B cell (primary cell): ENCODE data around the gene TRPV5. TPM values are rescaled to one million over a fixed set of nuclear protein-coding genes. Genes with fewer than 3 reads are reported as not detected.

Experiments
- ATAC-seq: fragments of 200-7000 bp; cut with Tn5 transposase; one replicate; pipeline ENCODE4 v1.10.0; 2021; ENCODE audit warnings: low read depth, mild to moderate bottlenecking, moderate number of reproducible peaks, moderate library complexity
- CTCF ChIA-PET: fragments of 350-600 bp; sonication (Branson Sonifier 250); formaldehyde crosslinking; loops from one replicate; lab custom pipeline; 2021; ENCODE audit warnings: antibody characterized with exemption, inconsistent platforms; lab: Charles Lee
- POLR2A ChIA-PET: fragments of 350-600 bp; sonication (Branson Sonifier 250); formaldehyde crosslinking; loops from one replicate; lab custom pipeline; 2021; ENCODE audit warnings: antibody characterized with exemption; lab: Charles Lee
- DNase-seq: peaks from one replicate; pipeline ENCODE4 v3.0.0; 2013
- H2AFZ ChIP-seq: 2 replicates; pipeline ENCODE4 v1.6.1; 2012; ENCODE audit warnings: mild to moderate bottlenecking, low read depth, low read length; ENCODE audit not compliant: insufficient read depth, poor library complexity, severe bottlenecking
- H3K27ac ChIP-seq, 2 donors: 1 replicate in 1 of 2; 2 replicates in 1 of 2; pipeline ENCODE4 v1.5.1; 2012 to 2013; ENCODE audit warnings: low read length in 2 of 2, mild to moderate bottlenecking in 2 of 2, moderate library complexity in 1 of 2
- H3K27me3 ChIP-seq, 4 experiments: fragments of 200-600 bp in 1 of 4; sonication (generic) in 1 of 4; replicated peaks in 1 of 4; 1 replicate in 2 of 4; 2 replicates in 2 of 4; pipeline versions ENCODE4 v1.6.1 to v1.7.0; 2013 to 2016; ENCODE audit warnings: low read length in 3 of 4, mild to moderate bottlenecking in 2 of 4, mixed read lengths in 1 of 4, moderate library complexity in 1 of 4; ENCODE audit not compliant: insufficient read depth in 4 of 4, control insufficient read depth in 3 of 4; ENCODE audit errors: control extremely low read depth in 1 of 4
- H3K36me3 ChIP-seq, 2 experiments: replicated peaks in 1 of 2; 1 replicate in 1 of 2; 2 replicates in 1 of 2; pipeline versions ENCODE4 v1.6.1 to v1.7.1; 2013; ENCODE audit warnings: low read length in 1 of 2; ENCODE audit not compliant: insufficient read depth in 2 of 2, control insufficient read depth in 1 of 2; ENCODE audit errors: control extremely low read depth in 1 of 2, extremely low read depth in 1 of 2
- H3K4me1 ChIP-seq, 2 donors: fragments of 200-600 bp in 1 of 2; sonication (generic) in 1 of 2; 1 replicate in 1 of 2; 2 replicates in 1 of 2; pipeline versions ENCODE4 v1.5.1 to v1.6.1; 2013 to 2017; ENCODE audit warnings: low read length in 2 of 2; ENCODE audit not compliant: control insufficient read depth in 2 of 2, insufficient read depth in 2 of 2
- H3K4me2 ChIP-seq: replicated peaks from 2 replicates; pipeline ENCODE3; 2012; ENCODE audit warnings: mild to moderate bottlenecking, low read depth, low read length; ENCODE audit not compliant: poor library complexity, severe bottlenecking
- H3K4me3 ChIP-seq, 5 experiments: fragments of 200-600 bp in 1 of 5; sonication (generic) in 1 of 5; 1 replicate in 3 of 5; 2 replicates in 2 of 5; pipeline versions ENCODE4 v1.5.1 to v1.7.0; 2011 to 2016; ENCODE audit warnings: low read length in 4 of 5, mild to moderate bottlenecking in 4 of 5, low read depth in 2 of 5, control low read depth in 1 of 5, moderate library complexity in 1 of 5; ENCODE audit not compliant: insufficient read depth in 1 of 5; ENCODE audit errors: control extremely low read depth in 1 of 5, extremely low read depth in 1 of 5
- H3K79me2 ChIP-seq: fragments of 200-600 bp; sonication (generic); one replicate; pipeline ENCODE4 v1.6.0; 2016; ENCODE audit warnings: low read length; ENCODE audit not compliant: control insufficient read depth, insufficient read depth
- H3K9ac ChIP-seq: fragments of 200-600 bp; sonication (generic); 2 replicates; pipeline ENCODE4 v1.6.1; 2017; ENCODE audit warnings: mild to moderate bottlenecking, low read length, moderate library complexity
- H3K9me3 ChIP-seq, 3 donors: one replicate each; pipeline versions ENCODE4 v1.6.1 to v1.7.1; 2013; ENCODE audit warnings: low read length in 2 of 3; ENCODE audit not compliant: control insufficient read depth in 2 of 3, insufficient read depth in 1 of 3; ENCODE audit errors: control extremely low read depth in 1 of 3
- H4K20me1 ChIP-seq: 2 replicates; pipeline ENCODE4 v1.6.0; 2012; ENCODE audit warnings: mild to moderate bottlenecking, low read length; ENCODE audit not compliant: insufficient read depth, control insufficient read depth, poor library complexity, severe bottlenecking
- H3K27ac Mint-ChIP-seq: one replicate; pipeline ENCODE4 v1.8.0; 2021; ENCODE audit warnings: mixed read lengths
- H3K27me3 Mint-ChIP-seq: one replicate; pipeline ENCODE4 v1.8.0; 2021; ENCODE audit warnings: mixed read lengths
- H3K4me1 Mint-ChIP-seq: one replicate; pipeline ENCODE4 v1.8.0; 2021; ENCODE audit warnings: mixed read lengths
- H3K4me3 Mint-ChIP-seq: one replicate; pipeline ENCODE4 v1.8.0; 2021; ENCODE audit warnings: mixed read lengths
- H3K9me3 Mint-ChIP-seq: one replicate; pipeline ENCODE4 v1.8.0; 2022; ENCODE audit warnings: mixed read lengths; ENCODE audit not compliant: insufficient read depth
- EZH2 ChIP-seq: IDR thresholded peaks from 2 replicates; pipeline ENCODE4 v1.6.1; 2012; ENCODE audit warnings: borderline replicate concordance, low read depth, mild to moderate bottlenecking, moderate library complexity, low read length; ENCODE audit not compliant: insufficient read depth, poor library complexity, severe bottlenecking
- WGBS: methylation state at CpG from one replicate; pipeline ENCODE4 v1.1.5; 2013; ENCODE audit warnings: missing lambda C conversion rate; ENCODE audit not compliant: insufficient coverage; 5-methylcytosine and 5-hydroxymethylcytosine counted together
- intact Hi-C: fragments of 100-400 bp; cut with micrococcal nuclease; formaldehyde crosslinking; loops from one replicate; pipeline ENCODE4 v1.10.0; 2022
- polyA plus RNA-seq: library from polyadenylated mRNA; depleted of rRNA; stranded (reverse); fragments of >200 nt; gene quantifications from 2 replicates; pipeline ENCODE4 v1.2.3, GENCODE V29; 2012
- total RNA-seq, 2 donors: library from RNA; stranded (reverse); fragments of 120-200 nt in 1 of 2; gene quantifications; 1 replicate in 1 of 2; 2 replicates in 1 of 2; pipeline versions ENCODE4 v1.2.3 to v1.2.4, GENCODE V29; 2013 to 2022
- TF ChIP-seq, protein P1 (sequence below): fragments of 200-600 bp; IDR thresholded peaks from one replicate; pipeline ENCODE4 v1.8.0; 2022; ENCODE audit warnings: antibody characterized with exemption, mild to moderate bottlenecking

TRPV5 gene
- total and polyA plus RNA-seq, 2 donors (not counting 1 experiment from before 2014, with no cell fraction given): 0.03 TPM; not detected in 1

DNA sequence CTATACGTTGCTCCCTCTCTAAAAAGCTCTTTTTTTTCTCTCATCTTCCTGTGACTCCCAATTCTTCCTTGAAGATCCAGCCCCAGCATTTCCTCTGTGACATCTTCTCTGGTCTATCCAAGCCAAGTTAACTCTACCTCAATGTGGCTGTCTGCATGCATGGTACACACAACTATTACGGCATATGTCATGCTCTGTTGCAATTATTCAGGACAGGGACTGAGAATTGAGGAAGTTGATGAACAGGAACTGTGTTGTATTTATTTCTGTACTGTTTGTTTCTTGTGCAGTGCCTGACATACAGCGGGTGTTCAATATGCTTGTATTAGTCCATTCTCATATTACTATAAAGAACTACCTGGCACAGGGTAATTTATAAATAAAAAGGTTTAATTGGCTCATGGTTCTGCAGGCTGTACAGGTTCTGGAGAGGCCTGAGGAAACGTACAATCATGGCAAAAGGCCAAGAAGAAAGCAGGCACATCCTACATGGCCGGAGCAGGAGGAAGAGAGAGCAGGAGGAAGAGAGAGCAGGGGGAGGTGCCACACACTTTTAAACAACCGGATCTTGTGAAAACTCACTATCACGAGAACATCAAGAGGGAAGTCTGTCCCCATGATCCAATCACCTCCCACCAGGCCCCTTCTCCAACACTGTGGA is 6.3 kb downstream of the TRPV5 start:
- Histone ChIP-seq H3K4me3 (peak overlapping the region in 2 of 5 experiments; percentile 9 to 33), H3K4me2 (peak overlapping the region; percentile 56), H2AFZ (peak overlapping the region; percentile 37), H3K9ac (peak overlapping the region; percentile 22), H3K36me3 (no peaks in the 10 kb centered on the region), H3K79me2 (no peaks in the 10 kb centered on the region), H3K9me3 (no peaks in the 10 kb centered on the region), H3K27ac (peak overlapping the region in 1 of 2 donors; percentile 0), H3K27me3 (no peaks in the 10 kb centered on the region), H4K20me1 (no peaks in the 10 kb centered on the region), H3K4me1 (peaks cover 23 to 24% of the 10 kb centered on the region in 2 donors)
- Mint-ChIP-seq H3K27me3 (no peaks in the 10 kb centered on the region), H3K4me3 (peak overlapping the region; percentile 20), H3K27ac (no peak overlapping the region), H3K4me1 (peaks cover 26% of the 10 kb centered on the region), H3K9me3 (no peaks in the 10 kb centered on the region)
- TF ChIP-seq EZH2: no peak
- TF ChIP-seq, protein P1, sequence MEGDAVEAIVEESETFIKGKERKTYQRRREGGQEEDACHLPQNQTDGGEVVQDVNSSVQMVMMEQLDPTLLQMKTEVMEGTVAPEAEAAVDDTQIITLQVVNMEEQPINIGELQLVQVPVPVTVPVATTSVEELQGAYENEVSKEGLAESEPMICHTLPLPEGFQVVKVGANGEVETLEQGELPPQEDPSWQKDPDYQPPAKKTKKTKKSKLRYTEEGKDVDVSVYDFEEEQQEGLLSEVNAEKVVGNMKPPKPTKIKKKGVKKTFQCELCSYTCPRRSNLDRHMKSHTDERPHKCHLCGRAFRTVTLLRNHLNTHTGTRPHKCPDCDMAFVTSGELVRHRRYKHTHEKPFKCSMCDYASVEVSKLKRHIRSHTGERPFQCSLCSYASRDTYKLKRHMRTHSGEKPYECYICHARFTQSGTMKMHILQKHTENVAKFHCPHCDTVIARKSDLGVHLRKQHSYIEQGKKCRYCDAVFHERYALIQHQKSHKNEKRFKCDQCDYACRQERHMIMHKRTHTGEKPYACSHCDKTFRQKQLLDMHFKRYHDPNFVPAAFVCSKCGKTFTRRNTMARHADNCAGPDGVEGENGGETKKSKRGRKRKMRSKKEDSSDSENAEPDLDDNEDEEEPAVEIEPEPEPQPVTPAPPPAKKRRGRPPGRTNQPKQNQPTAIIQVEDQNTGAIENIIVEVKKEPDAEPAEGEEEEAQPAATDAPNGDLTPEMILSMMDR: no peak
- intact Hi-C loops: no loop called here
- 46% methylated on average over 3 of the region's 7 CpGs for WGBS
- ATAC-seq: peak; percentile 81
- POLR2A ChIA-PET: no interaction called here
- DNase-seq: peak; percentile 52
- CTCF ChIA-PET: no interaction called here

DNA sequence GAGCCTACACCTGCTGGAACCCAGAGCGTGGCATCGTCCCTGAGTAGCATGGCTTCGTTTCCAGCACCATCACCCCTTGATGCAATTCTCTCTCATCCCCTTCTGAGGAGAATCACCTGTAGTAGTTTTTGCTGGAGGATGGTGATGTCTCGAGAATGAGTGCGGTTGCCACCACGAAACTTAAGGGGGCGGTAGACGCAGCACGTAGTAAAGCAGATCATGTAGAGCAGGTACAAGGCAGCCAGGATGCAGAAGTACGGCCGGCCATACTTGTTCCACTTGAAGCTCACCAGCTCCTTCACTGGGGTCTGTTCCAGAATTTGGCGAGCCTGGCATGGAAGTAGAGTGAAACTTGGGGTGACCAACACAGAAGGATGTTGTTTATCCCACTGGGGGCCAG is 8.1 kb downstream of the TRPV5 start:
- H3K27ac Mint-ChIP-seq: no peak overlapping the region
- no peaks in the 10 kb centered on the region for H3K36me3 ChIP-seq
- intact Hi-C loops: no loop called here
- no peaks in the 10 kb centered on the region for H3K79me2 ChIP-seq
- peaks cover 23 to 24% of the 10 kb centered on the region in 2 donors for H3K4me1 ChIP-seq
- peaks cover 26% of the 10 kb centered on the region for H3K4me1 Mint-ChIP-seq
- H3K27me3 Mint-ChIP-seq: no peaks in the 10 kb centered on the region
- no peak overlapping the region for H3K4me2 ChIP-seq
- no peak for TF ChIP-seq EZH2
- TF ChIP-seq, protein P1: no peak
- ATAC-seq: no peak
- no peak overlapping the region for H3K4me3 ChIP-seq
- H3K9me3 Mint-ChIP-seq: no peaks in the 10 kb centered on the region
- H3K9ac ChIP-seq: no peak overlapping the region
- DNase-seq: no peak
- no peak overlapping the region for H3K27ac ChIP-seq
- H2AFZ ChIP-seq: no peak overlapping the region
- H4K20me1 ChIP-seq: no peaks in the 10 kb centered on the region
- no peaks in the 10 kb centered on the region for H3K9me3 ChIP-seq
- ChIA-PET CTCF (interaction anchor here (0.8 to 1.1 kb wide), 2 partner anchors 43 to 44 kb away, joined by 3 to 4 read pairs; no protein-coding TSS in a partner anchor), POLR2A (no interaction called here)
- no peaks in the 10 kb centered on the region for H3K27me3 ChIP-seq
- H3K4me3 Mint-ChIP-seq: no peak overlapping the region
- WGBS: 78% methylated on average over 7 of the region's 12 CpGs
